H1 (cell line): Measurements from ENCODE around the gene SH2D5. TPM values are rescaled to one million over a fixed set of nuclear protein-coding genes. Genes with fewer than 3 reads are reported as not detected.

ENCODE experiments used
- CHD2 ChIP-seq: IDR thresholded peaks from 2 replicates; pipeline ENCODE4 v1.6.1; 2012; ENCODE audit warnings: low read length, improper control_type of control experiment
- HDAC6 ChIP-seq: IDR thresholded peaks from one replicate; pipeline ENCODE4 v1.7.1; 2012; ENCODE audit warnings: low read depth, mild to moderate bottlenecking, inconsistent platforms, low read length, moderate library complexity
- KDM1A ChIP-seq: fragments of 200-600, 300-600 bp; sonication (generic); IDR thresholded peaks from 2 replicates; pipeline ENCODE4 v1.7.1; 2016; ENCODE audit warnings: mild to moderate bottlenecking, low read length, borderline replicate concordance
- polyA plus RNA-seq, 7 experiments: library from polyadenylated mRNA; depleted of rRNA in 3 of 7; stranded (reverse) in 5 of 7; unstranded in 2 of 7; fragments of >200 nt in 5 of 7; fragments of 200-250 nt in 2 of 7; gene quantifications; 1 replicate in 5 of 7; 2 replicates in 1 of 7; 4 replicates in 1 of 7; pipeline versions ENCODE4 v1.2.1 to v1.2.3, GENCODE V29; 2011 to 2013; ENCODE audit warnings: missing spikeins in 2 of 7, mixed read lengths in 2 of 7
- total RNA-seq: library from RNA; stranded (reverse); fragmentation: NEBNext Ultra II Directional; extraction: Animal tissue kit (Norgen Biotek cat#: 25700); gene quantifications from 2 replicates; pipeline ENCODE4 v1.2.1, GENCODE V29; 2021
- TF ChIP-seq, protein P1 (sequence below): IDR thresholded peaks from 2 replicates; pipeline ENCODE4 v1.6.1; 2012; ENCODE audit warnings: inconsistent platforms

Gene SH2D5
- total and polyA plus RNA-seq, 2 of the 8 experiments (the other 6 are each of a cell fraction or from before 2014, with no cell fraction given) = 13.2 to 18.4 TPM

DNA sequence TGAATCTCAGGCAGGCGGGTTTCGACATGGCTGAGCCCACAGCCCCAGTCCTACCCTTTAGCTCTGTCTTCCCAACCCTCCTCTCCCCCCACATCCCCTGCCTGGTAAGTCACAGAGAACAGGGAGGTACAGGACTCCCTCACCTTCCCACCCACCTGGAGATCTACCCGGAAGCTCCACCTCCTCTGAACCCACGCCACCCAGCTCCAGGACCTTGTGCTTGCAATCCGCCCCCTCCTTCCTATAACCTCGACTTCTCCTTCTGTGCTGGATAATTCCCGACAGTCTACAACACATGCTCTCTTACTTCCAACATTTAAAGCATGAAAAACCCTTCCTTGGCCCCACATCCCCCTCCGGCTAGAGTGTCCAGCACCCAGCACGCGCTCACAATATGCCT is 37.0 kb downstream of the SH2D5 start (continued):
- TF ChIP-seq KDM1A = no peak
- no peak for TF ChIP-seq CHD2
- TF ChIP-seq, protein P1, sequence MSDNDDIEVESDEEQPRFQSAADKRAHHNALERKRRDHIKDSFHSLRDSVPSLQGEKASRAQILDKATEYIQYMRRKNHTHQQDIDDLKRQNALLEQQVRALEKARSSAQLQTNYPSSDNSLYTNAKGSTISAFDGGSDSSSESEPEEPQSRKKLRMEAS = no peak
- TF ChIP-seq HDAC6 = no peak
- TF ChIP-seq, all 59 proteins: peak for 0
